Ectodermal cell (in vitro differentiated cells): ENCODE measurements around the gene EML1.

Experiments used
- H3K27ac ChIP-seq: 2 replicates; pipeline ENCODE4 v1.7.0; 2013; ENCODE audit warnings: mild to moderate bottlenecking, low read depth, low read length; ENCODE audit not compliant: insufficient read depth, poor library complexity, severe bottlenecking
- H3K27me3 ChIP-seq: 2 replicates; pipeline ENCODE4 v1.7.0; 2013; ENCODE audit warnings: mild to moderate bottlenecking, low read length; ENCODE audit not compliant: insufficient read depth, control insufficient read depth, poor library complexity, severe bottlenecking
- H3K36me3 ChIP-seq: one replicate; pipeline ENCODE4 v1.7.0; 2013; ENCODE audit warnings: low read length; ENCODE audit not compliant: control insufficient read depth, insufficient read depth
- H3K4me1 ChIP-seq: one replicate; pipeline ENCODE4 v1.7.0; 2013; ENCODE audit warnings: low read length; ENCODE audit not compliant: control insufficient read depth, insufficient read depth
- H3K4me3 ChIP-seq: 2 replicates; pipeline ENCODE4 v1.7.0; 2013; ENCODE audit warnings: low read depth, low read length, control low read depth; ENCODE audit not compliant: insufficient read depth
- H3K9me3 ChIP-seq: 2 replicates; pipeline ENCODE4 v1.7.0; 2013; ENCODE audit warnings: mild to moderate bottlenecking, low read length, moderate library complexity; ENCODE audit not compliant: control insufficient read depth
- WGBS, 2 experiments: methylation state at CpG; one replicate each; pipeline ENCODE4 v1.1.7; 2013; ENCODE audit warnings: missing lambda C conversion rate in 2 of 2; 5-methylcytosine and 5-hydroxymethylcytosine counted together

The EML1 gene

GRCh38 chr14:99815696-99816095, 22.5 kb downstream of the EML1 start:
- no peak overlapping the region for H3K4me3 ChIP-seq
- no peaks in the 10 kb centered on the region for H3K36me3 ChIP-seq
- H3K27ac ChIP-seq, result no peak overlapping the region
- H3K27me3 ChIP-seq, result no peaks in the 10 kb centered on the region
- peaks cover 21% of the 10 kb centered on the region for H3K4me1 ChIP-seq
- WGBS, 2 experiments, result 78% methylated on average over 6 of the region's 6 CpGs
- H3K9me3 ChIP-seq, result no peaks in the 10 kb centered on the region

- WGBS, 2 experiments, result 89 to 90% methylated on average over 7 of the region's 7 CpGs
- Histone ChIP-seq H3K36me3 (no peaks in the 10 kb centered on the region), H3K27ac (no peak overlapping the region), H3K9me3 (no peaks in the 10 kb centered on the region), H3K27me3 (no peaks in the 10 kb centered on the region), H3K4me3 (no peak overlapping the region), H3K4me1 (peaks cover 21% of the 10 kb centered on the region)
Measured at GRCh38 chr14:99816217-99816616, 23.0 kb downstream of the EML1 start.

GRCh38 chr14:99816642-99817041, 23.4 kb downstream of the EML1 start:
- peaks cover 19% of the 10 kb centered on the region for H3K4me1 ChIP-seq
- no peak overlapping the region for H3K27ac ChIP-seq
- H3K27me3 ChIP-seq, result no peaks in the 10 kb centered on the region
- H3K4me3 ChIP-seq, result no peak overlapping the region
- no peaks in the 10 kb centered on the region for H3K9me3 ChIP-seq
- no peaks in the 10 kb centered on the region for H3K36me3 ChIP-seq
- WGBS, 2 experiments, result 76 to 85% methylated on average over 3 of the region's 3 CpGs

GRCh38 chr14:99817331-99817730, 24.1 kb downstream of the EML1 start:
- H3K4me1 ChIP-seq, result peaks cover 12% of the 10 kb centered on the region
- no peaks in the 10 kb centered on the region for H3K36me3 ChIP-seq
- H3K27ac ChIP-seq, result no peak overlapping the region
- no peak overlapping the region for H3K4me3 ChIP-seq
- no peaks in the 10 kb centered on the region for H3K9me3 ChIP-seq
- WGBS, 2 experiments, result 96% methylated on average over 10 of the region's 10 CpGs
- no peaks in the 10 kb centered on the region for H3K27me3 ChIP-seq

- WGBS, 2 experiments, result 89 to 92% methylated on average over 10 of the region's 11 CpGs
- Histone ChIP-seq H3K9me3 (no peaks in the 10 kb centered on the region), H3K27ac (no peak overlapping the region), H3K4me3 (no peak overlapping the region), H3K36me3 (no peaks in the 10 kb centered on the region), H3K27me3 (no peaks in the 10 kb centered on the region), H3K4me1 (peaks cover 7% of the 10 kb centered on the region)
Measured at GRCh38 chr14:99818503-99819036, 25.4 kb downstream of the EML1 start.

GRCh38 chr14:99819514-99819913, 26.3 kb downstream of the EML1 start:
- 49 to 54% methylated on average over 13 to 15 of the region's 15 CpGs for WGBS, 2 experiments
- peaks cover 7% of the 10 kb centered on the region for H3K4me1 ChIP-seq
- no peaks in the 10 kb centered on the region for H3K9me3 ChIP-seq
- no peak overlapping the region for H3K4me3 ChIP-seq
- no peaks in the 10 kb centered on the region for H3K27me3 ChIP-seq
- no peaks in the 10 kb centered on the region for H3K36me3 ChIP-seq
- no peak overlapping the region for H3K27ac ChIP-seq

- Histone ChIP-seq H3K27ac (no peak overlapping the region), H3K4me3 (no peak overlapping the region), H3K9me3 (no peaks in the 10 kb centered on the region), H3K4me1 (peaks cover 7% of the 10 kb centered on the region), H3K36me3 (no peaks in the 10 kb centered on the region), H3K27me3 (no peaks in the 10 kb centered on the region)
- WGBS, 2 experiments, result 91 to 95% methylated on average over 10 of the region's 10 CpGs
Measured at GRCh38 chr14:99820702-99821331, 27.6 kb downstream of the EML1 start.

GRCh38 chr14:99821519-99822508, 28.6 kb downstream of the EML1 start:
- no peaks in the 10 kb centered on the region for H3K36me3 ChIP-seq
- 81 to 82% methylated on average over 8 of the region's 8 CpGs for WGBS, 2 experiments
- no peak overlapping the region for H3K27ac ChIP-seq
- no peak overlapping the region for H3K4me3 ChIP-seq
- no peaks in the 10 kb centered on the region for H3K27me3 ChIP-seq
- H3K9me3 ChIP-seq, result no peaks in the 10 kb centered on the region
- H3K4me1 ChIP-seq, result peaks cover 7% of the 10 kb centered on the region

GRCh38 chr14:99822800-99823455, 29.7 kb downstream of the EML1 start:
- H3K4me1 ChIP-seq, result peaks cover 7% of the 10 kb centered on the region
- no peak overlapping the region for H3K4me3 ChIP-seq
- no peaks in the 10 kb centered on the region for H3K27me3 ChIP-seq
- H3K36me3 ChIP-seq, result no peaks in the 10 kb centered on the region
- no peaks in the 10 kb centered on the region for H3K9me3 ChIP-seq
- 90 to 92% methylated on average over 18 of the region's 18 CpGs for WGBS, 2 experiments
- H3K27ac ChIP-seq, result no peak overlapping the region

GRCh38 chr14:99824776-99825175, 31.6 kb downstream of the EML1 start:
- WGBS, 2 experiments, result 95 to 99% methylated on average over 2 of the region's 2 CpGs
- H3K27me3 ChIP-seq, result no peaks in the 10 kb centered on the region
- H3K9me3 ChIP-seq, result no peaks in the 10 kb centered on the region
- no peaks in the 10 kb centered on the region for H3K36me3 ChIP-seq
- H3K4me1 ChIP-seq, result peaks cover 2% of the 10 kb centered on the region
- H3K27ac ChIP-seq, result no peak overlapping the region
- no peak overlapping the region for H3K4me3 ChIP-seq
